ENCODE measurements around the gene MAPRE3.

Gene MAPRE3

DNA sequence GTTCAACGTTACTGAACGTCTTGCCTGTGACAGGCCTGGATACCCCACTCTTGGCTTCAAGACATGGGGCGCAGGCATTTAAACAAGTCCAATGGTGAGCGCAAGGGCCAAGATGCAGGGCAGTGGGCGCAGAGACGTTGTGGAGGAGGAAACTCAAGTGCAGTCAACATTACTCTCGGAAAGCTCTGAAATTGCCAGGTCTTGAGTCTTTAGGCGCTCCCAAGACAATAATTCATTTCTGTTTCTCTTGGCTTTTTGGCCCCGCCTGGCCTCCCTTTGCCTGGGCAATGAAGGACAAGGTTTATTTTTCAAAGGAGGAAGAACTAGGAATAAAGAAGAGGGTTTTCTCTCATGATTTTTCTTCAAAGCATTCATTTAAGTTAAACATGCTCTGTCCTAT lies 49.0 kb downstream of the MAPRE3 start:
- CTCF ChIA-PET, result interaction anchor here (5.6 kb wide), 1 partner anchor 60 kb away, joined by 115 read pairs; no protein-coding TSS in a partner anchor

DNA sequence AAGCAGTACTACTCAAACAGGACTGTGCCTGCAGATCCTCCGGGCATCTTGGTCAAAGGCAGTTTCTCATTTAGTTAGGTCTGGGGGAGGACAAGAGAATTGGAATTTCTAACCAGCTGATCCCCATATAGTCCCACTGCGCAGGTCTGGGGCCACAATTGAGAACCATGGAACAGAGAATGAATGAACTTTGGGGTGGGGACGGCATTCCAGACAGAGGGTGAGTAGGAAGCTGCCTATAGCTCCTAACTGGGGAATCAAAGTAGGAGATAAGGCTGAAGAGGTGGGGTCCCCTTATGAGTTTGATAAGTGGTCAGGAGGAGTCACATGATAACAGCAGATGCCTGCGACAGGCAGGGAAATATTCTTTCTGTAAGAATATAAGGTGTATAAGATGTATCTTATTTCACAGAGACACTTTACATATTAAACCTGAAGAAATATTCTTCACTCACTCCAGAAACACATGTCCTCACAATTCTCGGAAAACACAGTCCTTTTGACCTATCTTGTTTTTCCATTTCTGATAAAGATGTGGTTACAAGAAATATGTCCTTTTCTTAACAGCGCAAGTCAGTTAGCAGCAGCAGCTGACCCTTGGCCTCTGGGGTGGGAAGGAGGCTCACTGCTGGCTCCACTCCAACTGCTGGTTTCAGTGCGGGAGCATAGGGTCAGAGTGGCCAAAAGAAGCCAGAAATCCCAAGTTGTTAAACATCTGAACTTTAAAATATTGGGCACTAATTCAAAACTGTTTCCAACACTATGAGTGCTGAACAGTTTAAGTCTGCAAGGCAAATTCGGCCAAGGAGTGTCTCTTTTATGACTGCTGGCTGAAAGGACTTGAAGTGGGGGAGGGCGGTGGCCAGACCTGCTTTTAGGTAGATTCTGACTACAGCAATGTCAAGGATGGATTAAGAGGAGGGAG lies 49.8 kb downstream of the MAPRE3 start:
- CTCF ChIA-PET, result interaction anchor here (5.6 kb wide), 1 partner anchor 61 kb away, joined by 115 read pairs; no protein-coding TSS in a partner anchor
- DNase-seq (ENCODE audit: low spot score), result no peak
- POLR2A ChIA-PET (ENCODE audit: low non-redundant PET), result no interaction called here
- TF ChIP-seq, protein P1, sequence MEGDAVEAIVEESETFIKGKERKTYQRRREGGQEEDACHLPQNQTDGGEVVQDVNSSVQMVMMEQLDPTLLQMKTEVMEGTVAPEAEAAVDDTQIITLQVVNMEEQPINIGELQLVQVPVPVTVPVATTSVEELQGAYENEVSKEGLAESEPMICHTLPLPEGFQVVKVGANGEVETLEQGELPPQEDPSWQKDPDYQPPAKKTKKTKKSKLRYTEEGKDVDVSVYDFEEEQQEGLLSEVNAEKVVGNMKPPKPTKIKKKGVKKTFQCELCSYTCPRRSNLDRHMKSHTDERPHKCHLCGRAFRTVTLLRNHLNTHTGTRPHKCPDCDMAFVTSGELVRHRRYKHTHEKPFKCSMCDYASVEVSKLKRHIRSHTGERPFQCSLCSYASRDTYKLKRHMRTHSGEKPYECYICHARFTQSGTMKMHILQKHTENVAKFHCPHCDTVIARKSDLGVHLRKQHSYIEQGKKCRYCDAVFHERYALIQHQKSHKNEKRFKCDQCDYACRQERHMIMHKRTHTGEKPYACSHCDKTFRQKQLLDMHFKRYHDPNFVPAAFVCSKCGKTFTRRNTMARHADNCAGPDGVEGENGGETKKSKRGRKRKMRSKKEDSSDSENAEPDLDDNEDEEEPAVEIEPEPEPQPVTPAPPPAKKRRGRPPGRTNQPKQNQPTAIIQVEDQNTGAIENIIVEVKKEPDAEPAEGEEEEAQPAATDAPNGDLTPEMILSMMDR (conservative IDR thresholded peaks at IDR 0.05; ENCODE audit: low read depth), result no peak
- H3K27ac ChIP-seq, result no peak overlapping the region

More for the DNA sequence above, 49.0 kb downstream of the MAPRE3 start:
- DNase-seq (ENCODE audit: low spot score), result no peak
- no peak overlapping the region for H3K27ac ChIP-seq
- TF ChIP-seq, protein P1 (conservative IDR thresholded peaks at IDR 0.05; ENCODE audit: low read depth), result no peak
- POLR2A ChIA-PET (ENCODE audit: low non-redundant PET), result no interaction called here

DNA sequence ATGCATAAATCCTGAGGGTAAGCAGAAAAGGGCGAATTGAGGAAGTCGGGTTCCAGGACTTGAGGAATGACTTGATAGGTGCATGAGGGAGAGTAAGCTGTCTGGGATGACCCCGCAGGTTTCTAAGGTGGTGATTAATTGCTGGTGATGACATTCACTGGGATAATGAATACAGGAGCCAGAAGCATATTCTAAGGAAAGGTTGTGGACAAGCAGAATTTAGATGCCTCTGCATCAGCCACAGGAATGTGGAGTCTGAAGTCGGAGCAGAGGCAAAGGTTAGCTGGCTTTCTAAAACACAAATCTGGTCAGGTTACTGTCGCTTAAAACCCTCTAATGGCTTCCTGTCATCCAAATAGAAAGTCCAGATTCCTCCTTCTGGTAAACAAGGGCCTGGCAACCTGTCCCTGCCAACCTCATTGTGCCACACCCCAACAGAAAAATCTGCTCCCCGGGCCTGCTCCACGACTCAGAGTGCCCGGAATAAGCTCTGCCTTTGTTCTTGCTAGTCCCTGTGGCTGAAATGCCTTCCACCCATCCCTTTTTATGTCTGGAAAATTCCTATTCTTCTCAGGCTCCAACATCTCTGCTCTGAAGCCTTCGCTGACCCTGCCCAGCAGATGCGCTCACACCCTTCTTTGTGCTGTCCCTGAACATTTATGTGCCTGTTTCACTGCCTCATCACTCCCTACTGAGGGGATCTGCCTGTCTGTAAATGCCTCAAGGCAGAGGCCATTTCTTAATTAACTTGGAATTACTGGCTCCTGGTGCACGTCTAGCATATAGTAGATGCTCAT lies 51.0 kb downstream of the MAPRE3 start:
- no peak for DNase-seq (ENCODE audit: low spot score)
- CTCF ChIA-PET, result interaction anchor here (2.1 kb wide), 1 partner anchor 60 kb away, joined by 10 read pairs; no protein-coding TSS in a partner anchor
- POLR2A ChIA-PET (ENCODE audit: low non-redundant PET), result no interaction called here
- H3K27ac ChIP-seq, result no peak overlapping the region
- TF ChIP-seq, protein P1 (conservative IDR thresholded peaks at IDR 0.05; ENCODE audit: low read depth), result no peak

- DNase-seq (ENCODE audit: low spot score), result no peak
- no peak overlapping the region for H3K27ac ChIP-seq
- TF ChIP-seq, protein P1 (conservative IDR thresholded peaks at IDR 0.05; ENCODE audit: low read depth), result no peak
- ChIA-PET CTCF (interaction anchor here (0.7 kb wide), 1 partner anchor 37 kb away, joined by 3 read pairs; no protein-coding TSS in a partner anchor), POLR2A (ENCODE audit: low non-redundant PET) (no interaction called here)
Observed at GRCh38 chr2:27023740-27024139, 53.3 kb downstream of the MAPRE3 start.

GRCh38 chr2:27024188-27024587 lies 53.8 kb downstream of the MAPRE3 start:
- TF ChIP-seq, protein P1 (conservative IDR thresholded peaks at IDR 0.05; ENCODE audit: low read depth), result no peak
- ChIA-PET POLR2A (ENCODE audit: low non-redundant PET) (no interaction called here), CTCF (interaction anchor here (1.0 kb wide), 1 partner anchor 82 kb away, joined by 4 read pairs; no protein-coding TSS in a partner anchor)
- DNase-seq (ENCODE audit: low spot score), result no peak
- H3K27ac ChIP-seq, result no peak overlapping the region

DNA sequence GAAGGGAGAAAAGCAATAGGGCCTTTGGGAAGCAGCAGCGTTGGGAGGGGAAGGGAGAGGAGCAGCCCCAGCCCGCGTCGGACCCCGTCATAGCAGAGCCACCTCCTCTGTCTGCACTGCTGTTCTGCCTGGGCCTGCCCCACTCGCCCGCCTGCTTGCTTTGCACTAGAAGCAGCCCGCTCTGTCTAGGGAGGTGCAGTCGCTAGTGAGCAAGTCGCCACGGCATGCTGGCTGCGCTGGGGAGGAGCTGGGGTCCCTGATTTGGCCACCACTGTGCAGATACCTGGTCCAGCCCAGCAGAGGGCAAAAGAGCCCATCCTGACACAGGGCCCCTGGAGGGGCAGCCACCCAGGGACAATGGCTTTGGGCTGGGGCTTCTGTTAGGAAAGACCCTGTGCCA lies 54.4 kb downstream of the MAPRE3 start:
- no peak overlapping the region for H3K27ac ChIP-seq
- POLR2A ChIA-PET (ENCODE audit: low non-redundant PET), result no interaction called here
- CTCF ChIA-PET, result interaction anchor here (0.6 to 1.5 kb wide), 5 partner anchors 63 to 179 kb away, joined by 3 to 7 read pairs (median 4); no protein-coding TSS in a partner anchor
- TF ChIP-seq, protein P1 (conservative IDR thresholded peaks at IDR 0.05; ENCODE audit: low read depth), result no peak
- DNase-seq (ENCODE audit: low spot score), result no peak

All from RWPE1 (cell line).